Rectal smooth muscle tissue (tissue), 1 donor: Measurements from ENCODE around the gene ARHGAP42.

ENCODE experiments used
- H3K27ac ChIP-seq: one replicate; pipeline ENCODE4 v1.7.0; 2013; ENCODE audit warnings: low read depth, low read length, inconsistent platforms
- H3K27me3 ChIP-seq: one replicate; pipeline ENCODE4 v1.7.0; 2013; ENCODE audit warnings: low read length; ENCODE audit not compliant: control insufficient read depth, insufficient read depth
- H3K36me3 ChIP-seq: one replicate; pipeline ENCODE4 v1.7.0; 2013; ENCODE audit warnings: low read length; ENCODE audit not compliant: control insufficient read depth, insufficient read depth
- H3K4me1 ChIP-seq: one replicate; pipeline ENCODE4 v1.7.0; 2013; ENCODE audit warnings: low read length; ENCODE audit not compliant: control insufficient read depth, insufficient read depth
- H3K4me3 ChIP-seq: one replicate; pipeline ENCODE4 v1.7.0; 2013; ENCODE audit warnings: low read length
- H3K9ac ChIP-seq: one replicate; pipeline ENCODE4 v1.7.0; 2013; ENCODE audit warnings: low read length

The ARHGAP42 gene

DNA sequence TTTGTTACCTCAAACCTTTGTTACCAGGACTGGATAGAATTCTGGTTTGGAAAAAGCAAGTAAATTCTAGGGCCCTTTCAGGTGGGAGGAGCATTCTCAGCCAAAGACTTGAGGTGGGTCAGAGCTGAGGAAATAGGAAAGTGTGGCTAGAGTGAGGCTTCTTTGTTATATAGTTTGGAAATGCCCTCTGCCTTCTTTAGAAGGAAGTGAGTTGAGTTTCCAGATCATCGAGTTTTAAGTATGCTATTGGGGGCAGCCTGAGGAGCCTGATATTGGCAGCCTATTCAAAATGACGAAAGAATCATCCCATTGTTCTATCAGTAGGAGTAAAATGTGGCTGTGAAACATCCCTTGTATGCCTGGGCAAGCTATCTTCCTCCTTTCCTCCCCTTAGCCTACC lies 134.1 kb downstream of the ARHGAP42 start:
- Histone ChIP-seq H3K27me3 (no peaks in the 10 kb centered on the region), H3K27ac (no peak overlapping the region), H3K36me3 (no peaks in the 10 kb centered on the region), H3K4me1 (peaks cover 3% of the 10 kb centered on the region), H3K9ac (no peak overlapping the region), H3K4me3 (no peak overlapping the region)

DNA sequence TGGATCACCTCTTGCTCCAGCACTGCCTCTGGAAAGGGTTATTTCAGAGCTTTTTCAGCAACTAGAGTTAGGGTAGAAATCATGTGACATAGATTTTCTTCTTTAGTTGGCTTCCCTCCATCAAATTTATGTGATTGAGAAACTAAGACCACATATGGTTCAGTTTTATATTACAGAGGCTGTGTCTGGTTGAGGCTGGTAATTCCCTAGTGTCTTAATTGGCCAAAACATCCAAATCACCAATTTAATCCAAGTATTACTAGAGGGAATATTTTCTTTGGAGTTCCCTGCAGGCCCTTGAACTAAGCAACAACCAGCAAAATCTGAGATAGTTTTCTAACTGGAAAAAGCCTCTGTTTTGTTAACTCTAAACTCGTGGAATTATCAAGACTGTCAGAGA lies 136.3 kb downstream of the ARHGAP42 start:
- Histone ChIP-seq H3K27ac (no peak overlapping the region), H3K27me3 (no peaks in the 10 kb centered on the region), H3K36me3 (no peaks in the 10 kb centered on the region), H3K4me1 (peaks cover 3% of the 10 kb centered on the region), H3K9ac (no peak overlapping the region), H3K4me3 (no peak overlapping the region)

DNA sequence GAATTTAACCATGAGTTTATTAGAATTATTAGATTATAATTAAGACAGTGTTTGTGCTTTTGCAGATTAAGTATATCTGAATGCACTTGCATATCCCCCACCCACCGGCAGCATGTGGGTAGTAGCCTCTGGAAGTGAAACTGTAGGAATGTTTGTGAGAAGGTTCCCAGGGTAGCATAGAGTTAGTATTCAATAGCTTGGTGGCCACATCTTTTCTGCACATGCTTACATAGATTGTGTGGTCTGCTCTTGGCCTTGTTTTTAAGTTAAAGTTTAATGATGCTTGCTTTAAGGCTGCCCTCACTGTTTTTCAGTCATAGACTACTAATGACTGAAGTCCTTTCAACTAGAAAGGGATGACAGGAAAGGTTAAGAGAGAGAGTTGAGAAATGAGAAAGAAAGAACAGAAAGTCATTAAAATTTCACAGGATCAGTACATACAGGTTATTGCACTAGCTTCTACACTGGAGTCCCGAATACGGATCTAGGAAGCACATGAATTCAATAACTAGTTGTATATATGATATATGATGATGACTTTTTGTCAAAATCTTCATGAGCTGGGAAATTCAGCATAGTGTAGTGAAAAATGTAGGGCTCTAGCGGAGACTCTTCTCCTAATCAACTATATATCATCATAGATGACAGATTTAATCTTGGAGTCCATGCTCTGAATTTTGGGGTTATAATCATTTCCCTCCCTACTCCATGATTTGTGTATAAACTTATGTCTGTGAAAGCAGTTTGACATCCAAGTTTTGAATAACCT lies 137.1 kb downstream of the ARHGAP42 start:
- no peak overlapping the region for H3K4me3 ChIP-seq
- H3K27ac ChIP-seq = no peak overlapping the region
- H3K9ac ChIP-seq = no peak overlapping the region
- H3K27me3 ChIP-seq = no peaks in the 10 kb centered on the region
- H3K36me3 ChIP-seq = no peaks in the 10 kb centered on the region
- peaks cover 3% of the 10 kb centered on the region for H3K4me1 ChIP-seq

DNA sequence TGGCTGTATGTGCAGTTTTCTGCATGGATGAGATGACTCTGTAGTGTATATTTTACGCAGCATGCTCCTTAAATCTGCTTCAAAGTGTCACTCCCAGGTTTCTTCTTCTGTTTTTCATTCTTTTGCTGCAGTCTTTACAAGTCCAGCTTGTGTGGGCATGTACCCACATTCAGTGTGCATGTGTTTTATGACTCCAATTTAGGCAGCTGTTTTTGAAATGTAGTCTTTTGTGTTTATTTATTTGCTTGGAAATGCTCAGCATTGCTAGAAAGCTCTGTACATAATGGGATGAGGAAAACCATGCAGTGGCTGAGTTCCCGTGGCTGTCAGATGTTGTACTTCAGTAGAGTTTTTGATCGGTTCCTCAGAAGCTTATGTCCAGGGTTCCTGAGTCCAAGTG lies 138.5 kb downstream of the ARHGAP42 start:
- Histone ChIP-seq H3K9ac (no peak overlapping the region), H3K36me3 (no peaks in the 10 kb centered on the region), H3K4me3 (no peak overlapping the region), H3K27ac (no peak overlapping the region), H3K27me3 (no peaks in the 10 kb centered on the region), H3K4me1 (peaks cover 3% of the 10 kb centered on the region)

DNA sequence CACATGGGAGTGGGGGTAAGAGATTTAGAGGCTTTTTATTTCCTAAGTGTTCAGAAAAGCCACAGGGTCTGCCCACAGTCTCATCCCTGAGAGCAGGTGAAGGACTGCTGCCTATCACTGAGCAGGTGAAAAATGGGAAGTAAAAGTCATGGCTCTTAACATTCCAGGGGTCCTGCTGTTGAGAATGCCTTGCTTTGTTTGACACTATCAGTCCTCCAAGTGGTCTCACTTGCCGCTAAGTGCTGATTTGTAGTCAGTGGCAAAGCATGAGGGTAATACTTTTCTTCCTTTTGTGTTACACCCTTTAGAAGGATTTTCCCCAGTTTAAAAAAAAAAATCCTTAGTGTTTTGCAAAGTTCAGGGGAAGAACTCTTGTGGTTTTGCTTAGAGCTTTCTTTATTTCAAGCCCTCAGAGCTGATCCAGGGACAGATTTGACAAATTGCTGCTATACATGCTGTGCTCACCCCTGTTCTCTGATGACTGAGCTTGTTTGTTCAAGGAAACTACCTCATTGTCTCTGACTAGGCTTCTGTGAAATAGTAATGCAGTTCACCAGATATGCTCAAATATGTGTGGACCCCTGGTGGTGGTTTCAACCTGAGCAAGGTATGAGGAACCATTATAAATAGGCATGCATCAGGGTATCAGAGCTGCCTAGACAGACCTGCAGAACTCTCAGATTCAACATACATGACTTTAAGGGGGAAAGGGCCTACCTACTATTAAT lies 141.0 kb downstream of the ARHGAP42 start:
- H3K9ac ChIP-seq = no peak overlapping the region
- no peak overlapping the region for H3K27ac ChIP-seq
- H3K4me3 ChIP-seq = no peak overlapping the region
- H3K36me3 ChIP-seq = no peaks in the 10 kb centered on the region
- peaks cover 7% of the 10 kb centered on the region for H3K4me1 ChIP-seq
- H3K27me3 ChIP-seq = no peaks in the 10 kb centered on the region

DNA sequence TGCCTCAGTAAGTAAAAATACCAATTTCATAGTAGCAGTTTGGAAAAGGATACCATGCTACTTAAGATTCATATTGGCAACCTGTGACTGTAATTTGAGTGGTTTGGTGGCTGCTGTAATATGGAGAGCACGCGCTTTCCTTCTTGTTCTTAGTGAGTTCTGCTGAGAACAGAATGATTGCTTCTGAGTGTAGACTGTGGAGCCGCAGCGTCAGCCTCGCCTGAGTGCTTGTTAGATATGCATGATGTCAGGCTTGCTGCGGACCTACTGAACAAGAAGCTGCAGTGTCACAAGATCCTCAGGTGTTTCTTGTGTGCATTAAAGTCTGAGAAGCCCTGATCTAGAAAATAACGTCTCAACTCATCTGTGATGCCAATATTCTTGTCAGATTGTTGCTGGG lies 143.2 kb downstream of the ARHGAP42 start:
- no peak overlapping the region for H3K4me3 ChIP-seq
- H3K27me3 ChIP-seq = no peaks in the 10 kb centered on the region
- H3K9ac ChIP-seq = no peak overlapping the region
- no peaks in the 10 kb centered on the region for H3K36me3 ChIP-seq
- peaks cover 7% of the 10 kb centered on the region for H3K4me1 ChIP-seq
- no peak overlapping the region for H3K27ac ChIP-seq

DNA sequence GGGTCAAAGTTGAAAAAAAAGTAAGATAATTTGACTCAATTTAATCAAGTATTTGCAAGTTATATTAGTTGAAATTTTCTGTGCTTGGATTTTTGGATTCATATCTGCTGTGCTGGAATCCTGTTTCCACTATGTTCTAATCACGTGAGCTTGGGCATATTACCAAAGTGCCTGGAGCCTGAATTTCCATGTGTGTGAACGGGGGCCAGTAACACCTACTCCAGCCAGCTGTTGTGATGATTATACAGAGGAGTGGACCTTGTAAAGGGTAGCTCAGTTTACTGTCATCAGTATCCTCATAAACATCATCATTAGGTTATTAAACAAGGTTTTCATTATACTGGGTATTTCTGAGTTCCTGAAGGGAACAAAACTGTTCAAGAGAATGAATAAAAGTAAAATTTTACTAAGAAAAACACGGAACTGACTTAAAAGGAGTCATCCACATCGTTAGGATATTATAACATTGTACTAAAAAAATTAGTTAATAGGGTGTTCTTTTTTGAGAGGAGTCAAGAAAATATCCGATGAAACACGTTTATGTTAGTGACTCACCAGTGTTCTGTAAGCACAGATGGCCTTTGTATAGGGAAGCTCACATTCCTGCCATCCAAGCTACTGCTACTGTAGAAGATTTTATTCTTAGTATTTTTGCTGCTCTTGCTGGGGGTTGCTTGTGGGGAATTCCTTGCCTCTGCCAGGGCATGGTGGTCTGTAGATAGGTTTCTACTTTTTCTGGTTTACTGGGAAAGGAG lies 144.1 kb downstream of the ARHGAP42 start:
- H3K27me3 ChIP-seq = no peaks in the 10 kb centered on the region
- H3K27ac ChIP-seq = no peak overlapping the region
- no peak overlapping the region for H3K9ac ChIP-seq
- no peaks in the 10 kb centered on the region for H3K36me3 ChIP-seq
- peaks cover 4% of the 10 kb centered on the region for H3K4me1 ChIP-seq
- no peak overlapping the region for H3K4me3 ChIP-seq

DNA sequence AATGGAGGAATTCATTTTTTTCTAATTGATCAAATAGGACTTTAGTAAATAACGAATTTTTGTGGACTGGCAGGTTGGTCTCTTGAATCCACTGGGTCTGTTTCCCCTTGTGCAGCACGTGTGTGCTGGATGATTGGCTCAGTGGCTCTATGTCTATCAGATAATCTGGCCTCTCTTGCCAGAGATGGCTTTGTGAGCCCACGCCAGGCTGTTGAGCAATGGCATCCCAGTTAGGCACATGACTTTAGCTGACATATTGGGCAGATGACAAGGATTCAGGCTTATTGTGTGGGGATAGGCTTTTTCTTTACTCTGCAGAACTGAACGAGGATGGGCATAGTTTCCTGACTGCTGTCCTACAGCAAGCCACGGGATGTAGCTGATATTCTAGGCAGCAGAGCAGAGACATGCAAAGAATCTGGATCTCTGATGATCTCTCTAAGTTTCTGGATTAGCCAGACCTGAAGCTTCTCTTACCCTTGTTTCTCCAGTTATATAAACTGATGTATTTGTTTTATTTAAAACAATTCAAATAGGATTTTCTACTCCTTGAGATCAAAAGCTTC lies 144.9 kb downstream of the ARHGAP42 start:
- H3K4me3 ChIP-seq = no peak overlapping the region
- H3K27ac ChIP-seq = no peak overlapping the region
- H3K27me3 ChIP-seq = no peaks in the 10 kb centered on the region
- peaks cover 4% of the 10 kb centered on the region for H3K4me1 ChIP-seq
- H3K36me3 ChIP-seq = no peaks in the 10 kb centered on the region
- H3K9ac ChIP-seq = no peak overlapping the region

DNA sequence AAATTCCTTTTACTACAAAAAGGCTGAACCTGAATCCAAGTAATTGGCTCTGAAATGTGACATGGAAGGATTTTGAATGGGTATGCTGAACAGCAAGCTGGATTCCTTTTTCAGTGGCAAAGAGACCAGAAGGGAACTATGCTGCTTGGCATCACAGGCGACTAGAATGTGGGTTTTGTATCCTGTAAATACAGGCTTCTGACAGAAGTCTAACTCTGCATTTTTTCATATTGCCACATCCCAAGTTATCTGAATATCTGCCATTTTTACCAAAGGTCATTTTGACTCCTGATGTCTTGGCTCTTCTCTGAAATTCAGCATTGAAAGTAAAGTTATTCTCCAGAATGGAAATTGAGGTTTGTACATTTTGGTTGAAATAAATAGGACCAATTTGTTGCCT lies 145.7 kb downstream of the ARHGAP42 start:
- Histone ChIP-seq H3K27me3 (no peaks in the 10 kb centered on the region), H3K4me1 (peaks cover 4% of the 10 kb centered on the region), H3K27ac (no peak overlapping the region), H3K9ac (no peak overlapping the region), H3K36me3 (no peaks in the 10 kb centered on the region), H3K4me3 (no peak overlapping the region)

DNA sequence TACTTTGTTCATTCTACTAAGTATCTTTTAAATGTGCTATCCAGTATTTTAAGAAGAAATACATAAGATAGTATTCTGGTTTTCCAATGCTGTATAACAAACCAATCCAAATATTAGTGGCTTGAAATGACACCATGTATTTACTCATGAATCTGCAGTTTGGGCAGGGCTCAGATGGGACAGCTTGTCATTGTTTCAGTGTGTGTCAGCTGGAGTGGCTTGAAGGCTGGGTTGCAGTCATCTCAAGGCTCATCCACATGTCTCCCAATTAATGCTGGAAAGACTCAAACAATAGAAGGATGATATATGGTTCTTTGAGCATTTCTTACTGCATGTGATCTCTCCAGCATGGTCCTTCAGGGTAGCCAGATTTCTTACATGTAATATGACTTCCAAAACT lies 146.2 kb downstream of the ARHGAP42 start:
- H3K4me3 ChIP-seq = no peak overlapping the region
- no peaks in the 10 kb centered on the region for H3K36me3 ChIP-seq
- peaks cover 4% of the 10 kb centered on the region for H3K4me1 ChIP-seq
- no peak overlapping the region for H3K27ac ChIP-seq
- H3K9ac ChIP-seq = no peak overlapping the region
- H3K27me3 ChIP-seq = no peaks in the 10 kb centered on the region

DNA sequence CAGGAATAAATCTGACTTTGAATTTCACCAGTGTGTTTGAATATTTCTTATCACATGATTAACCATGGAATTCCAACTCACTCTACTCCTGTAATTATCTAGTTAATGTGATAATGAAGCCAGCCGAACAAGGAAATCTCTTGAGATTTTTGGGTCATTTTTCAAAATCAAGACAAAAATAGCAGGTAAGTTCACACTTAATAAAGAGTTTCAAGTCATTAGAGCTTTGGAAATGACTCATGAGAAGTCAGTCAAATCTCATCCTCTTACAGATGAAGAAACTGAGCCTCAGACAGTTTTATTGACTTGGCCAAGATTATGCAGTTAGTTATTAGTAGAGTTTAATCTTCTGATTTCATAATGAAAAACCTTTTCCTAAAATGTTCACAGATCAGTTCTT lies 148.8 kb downstream of the ARHGAP42 start:
- Histone ChIP-seq H3K36me3 (no peaks in the 10 kb centered on the region), H3K9ac (no peak overlapping the region), H3K27me3 (no peaks in the 10 kb centered on the region), H3K27ac (no peak overlapping the region), H3K4me3 (no peak overlapping the region), H3K4me1 (peaks cover 3% of the 10 kb centered on the region)

DNA sequence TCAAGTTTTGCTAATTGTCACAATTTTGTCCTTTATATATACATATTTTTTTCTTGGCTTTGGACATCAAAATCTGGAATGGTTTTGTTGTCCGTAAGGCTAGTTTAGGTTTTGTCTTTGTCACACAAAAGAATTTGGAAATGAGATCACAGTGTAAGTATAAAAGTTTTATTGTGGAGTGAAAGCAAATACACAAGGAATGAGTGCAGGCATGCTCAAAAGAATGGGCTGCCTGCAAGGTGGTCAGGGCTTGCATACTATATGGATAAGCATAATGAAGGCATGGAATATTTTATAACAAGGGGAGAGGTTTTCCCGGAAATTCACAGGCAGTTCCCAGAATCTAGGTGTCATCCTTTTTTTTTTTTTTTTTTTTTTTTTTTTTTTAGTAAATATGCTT lies 150.2 kb downstream of the ARHGAP42 start:
- Histone ChIP-seq H3K27ac (no peak overlapping the region), H3K4me1 (no peaks in the 10 kb centered on the region), H3K4me3 (no peak overlapping the region), H3K27me3 (no peaks in the 10 kb centered on the region), H3K9ac (no peak overlapping the region), H3K36me3 (no peaks in the 10 kb centered on the region)
